Heart right ventricle (tissue), 16 donors: ENCODE measurements around the gene HNMT. TPM values are rescaled to one million over a fixed set of nuclear protein-coding genes. Genes with fewer than 3 reads are reported as not detected.

Source experiments
- ATAC-seq, 8 donors: fragments of 200-7000 bp; cut with Tn5 transposase; one replicate each; pipeline ENCODE4 v1.9.1; 2020; ENCODE audit warnings: mild to moderate bottlenecking in 8 of 8, moderate library complexity in 8 of 8, moderate number of reproducible peaks in 1 of 8
- DNase-seq, 2 donors: peaks; one replicate each; pipeline ENCODE4 v3.0.0-alpha.2; 2020
- H3K27ac ChIP-seq, 10 donors: fragments of 200-600 bp; sonication (generic) in 2 of 10; one replicate each; pipeline versions ENCODE4 v1.5.0 to v1.8.0; 2020 to 2022; ENCODE audit warnings: mild to moderate bottlenecking in 3 of 10
- H3K27me3 ChIP-seq, 7 donors: fragments of 200-600 bp; one replicate each; pipeline ENCODE4 v1.8.0; 2021 to 2022; ENCODE audit warnings: mild to moderate bottlenecking in 2 of 7
- H3K36me3 ChIP-seq, 9 donors: fragments of 200-600 bp; sonication (generic) in 1 of 9; one replicate each; pipeline versions ENCODE4 v1.5.0 to v1.8.0; 2020 to 2022; ENCODE audit warnings: mild to moderate bottlenecking in 2 of 9
- H3K4me1 ChIP-seq, 9 donors: fragments of 200-600 bp; sonication (generic) in 1 of 9; one replicate each; pipeline versions ENCODE4 v1.5.0 to v1.8.0; 2020 to 2022; ENCODE audit warnings: mild to moderate bottlenecking in 4 of 9
- H3K4me3 ChIP-seq, 10 donors: fragments of 200-600 bp; sonication (generic) in 2 of 10; one replicate each; pipeline versions ENCODE4 v1.5.0 to v1.8.0; 2020 to 2022; ENCODE audit warnings: mild to moderate bottlenecking in 7 of 10, moderate library complexity in 2 of 10
- H3K9me3 ChIP-seq, 11 donors: fragments of 200-600 bp in 10 of 11; sonication (generic) in 2 of 11; one replicate each; pipeline versions ENCODE4 v1.5.0 to v1.8.0; 2013 to 2022; ENCODE audit warnings: mild to moderate bottlenecking in 2 of 11, control low read depth in 1 of 11, moderate library complexity in 1 of 11
- CTCF ChIP-seq, 9 donors: fragments of 200-600 bp; sonication (generic) in 2 of 9; IDR thresholded peaks; one replicate each; pipeline versions ENCODE4 v1.5.0 to v1.8.0; 2021 to 2022; ENCODE audit warnings: antibody characterized with exemption in 9 of 9, mild to moderate bottlenecking in 5 of 9, moderate library complexity in 1 of 9
- WGBS, 2 donors: extraction: QIAGEN DNeasy Blood & Tissue Kit; methylation state at CpG; one replicate each; pipeline ENCODE4 v1.1.7; 2013; ENCODE audit warnings: inconsistent platforms in 1 of 2; 5-methylcytosine and 5-hydroxymethylcytosine counted together
- intact Hi-C, 10 donors: fragments of 100-400 bp; cut with DNase I; formaldehyde crosslinking; loops; one replicate each; pipeline versions ENCODE4 v1.11.1 to v1.14.2; 2022
- polyA plus RNA-seq, 2 donors: library from polyadenylated mRNA; stranded (reverse); fragments of 200-250 nt; gene quantifications; one replicate each; pipeline ENCODE4 v1.2.3, GENCODE V29; 2013
- total RNA-seq, 10 donors: library from RNA; stranded (reverse); fragmentation: NEBNext Ultra II Directional in 3 of 10; extraction: Animal tissue kit (Norgen Biotek cat#: 25700) in 3 of 10; gene quantifications; one replicate each; pipeline versions ENCODE4 v1.2.1 to v1.2.4, GENCODE V29; 2021 to 2023
- donor health status: Arrhythmogenic right ventricular cardiomyopathy.
- donor health status: ischemic (EF 13 %, LVEDD 7.1; RV severe dilation, severe dysfunction).
- donor health status: healthy with polysubstance abuse.
- donor health status: DM: no; HTN: yes; CAD: no.
- donor health status: DM: no; HTN: no; CAD: no.
- donor health status: ischemic (EF 25% LVEDD 6.9; RV normal size, moderate dysfunction).
- donor health status: ischemic (EF 25% LVEDD 5.7; RV mildly dilated, moderate dysfunction).
- donor health status: healthy.
- donor health status: DM: yes; HTN: yes; CAD: no.
- donor health status: Ischemic cardiomyopathy.
- donor health status: ischemic (EF 35%, LVEDD 5.7; RV mildly dilated, moderate dysfunction).
- donor health status: nonischemic (EF 11% LVEDD 7.7; RV severe dilation, severe dysfunction).
- donor health status: DM: yes; HTN: yes; CAD: no.
- donor health status: PGD.
- donor health status: ischemic (EF 29% LVEDD 5.4; RV normal size, mild dysfunction).
- donor health status: nonischemic (EF 23%, LVEDD 6.1; RV moderate dilation, normal function).

The HNMT gene
- total and polyA plus RNA-seq, 12 donors, result 7.2 to 24.9 (median 10.6) TPM

GRCh38 chr2:137951586-137951985, 12.7 kb upstream of the HNMT start:
- WGBS, 2 donors, result 84 to 86% methylated on average over 3 of the region's 3 CpGs
- H3K4me3 ChIP-seq, result no peak overlapping the region
- intact Hi-C loops, result loop anchor here in 1 of 10 donors (10.0 kb wide), 1 partner anchor 133 kb away; no protein-coding TSS in a partner anchor

GRCh38 chr2:137952586-137953129, 11.6 kb upstream of the HNMT start:
- no peak overlapping the region for H3K27ac ChIP-seq
- H3K36me3 ChIP-seq, result no peaks in the 10 kb centered on the region
- DNase-seq, result no peak
- H3K4me1 ChIP-seq, result peaks cover 0 to 12% (median 0%) of the 10 kb centered on the region in 9 donors
- TF ChIP-seq CTCF (IDR thresholded peaks at IDR 0.05), result no peak
- ATAC-seq, result peak in 1 of 8 donors; percentile 11
- H3K4me3 ChIP-seq, result peak overlapping the region in 3 of 10 donors; percentile 5 to 24 (median 11)
- no peaks in the 10 kb centered on the region for H3K9me3 ChIP-seq
- no peaks in the 10 kb centered on the region for H3K27me3 ChIP-seq
- intact Hi-C loops, result loop anchor here in 1 of 10 donors (10.0 kb wide), 1 partner anchor 132 kb away; no protein-coding TSS in a partner anchor
- 61 to 96% methylated on average over 9 of the region's 9 CpGs for WGBS, 2 donors

More at GRCh38 chr2:137951586-137951985, 12.7 kb upstream of the HNMT start:
- no peak overlapping the region for H3K27ac ChIP-seq
- ATAC-seq (no peak), DNase-seq (no peak)
- no peaks in the 10 kb centered on the region for H3K27me3 ChIP-seq
- TF ChIP-seq CTCF (IDR thresholded peaks at IDR 0.05), result no peak
- H3K4me1 ChIP-seq, result peaks cover 0 to 9% (median 0%) of the 10 kb centered on the region in 9 donors
- H3K9me3 ChIP-seq, result no peaks in the 10 kb centered on the region
- H3K36me3 ChIP-seq, result no peaks in the 10 kb centered on the region

- intact Hi-C loops, result loop anchor here in 1 of 10 donors (10.0 kb wide), 1 partner anchor 129 kb away; no protein-coding TSS in a partner anchor
- TF ChIP-seq CTCF (IDR thresholded peaks at IDR 0.05), result no peak
These were observed 8.7 kb upstream of the HNMT start for GRCh38 chr2:137955536-137955935.

GRCh38 chr2:137957033-137957432, 7.2 kb upstream of the HNMT start:
- no peak for ATAC-seq
- H3K36me3 ChIP-seq, result no peaks in the 10 kb centered on the region
- H3K27me3 ChIP-seq, result no peaks in the 10 kb centered on the region
- DNase-seq, result no peak
- no peaks in the 10 kb centered on the region for H3K9me3 ChIP-seq
- peaks cover 0 to 41% (median 0%) of the 10 kb centered on the region in 9 donors for H3K4me1 ChIP-seq
- intact Hi-C loops, result loop anchor here in 1 of 10 donors (10.0 kb wide), 1 partner anchor 128 kb away; no protein-coding TSS in a partner anchor
- WGBS, 2 donors, result 81 to 82% methylated on average over 1 of the region's 1 CpG
- no peak for TF ChIP-seq CTCF (IDR thresholded peaks at IDR 0.05)
- H3K4me3 ChIP-seq, result no peak overlapping the region
- H3K27ac ChIP-seq, result peak overlapping the region in 1 of 10 donors; percentile 15

More at GRCh38 chr2:137955536-137955935, 8.7 kb upstream of the HNMT start:
- Histone ChIP-seq H3K9me3 (no peaks in the 10 kb centered on the region), H3K4me3 (no peak overlapping the region), H3K27ac (no peak overlapping the region), H3K36me3 (no peaks in the 10 kb centered on the region), H3K27me3 (no peaks in the 10 kb centered on the region), H3K4me1 (peaks cover 0 to 35% (median 0%) of the 10 kb centered on the region in 9 donors)
- WGBS, 2 donors, result 95 to 98% methylated on average over 2 of the region's 2 CpGs
- ATAC-seq, result no peak
- no peak for DNase-seq
